Measurements from ENCODE around the gene DAB2IP.

DNA sequence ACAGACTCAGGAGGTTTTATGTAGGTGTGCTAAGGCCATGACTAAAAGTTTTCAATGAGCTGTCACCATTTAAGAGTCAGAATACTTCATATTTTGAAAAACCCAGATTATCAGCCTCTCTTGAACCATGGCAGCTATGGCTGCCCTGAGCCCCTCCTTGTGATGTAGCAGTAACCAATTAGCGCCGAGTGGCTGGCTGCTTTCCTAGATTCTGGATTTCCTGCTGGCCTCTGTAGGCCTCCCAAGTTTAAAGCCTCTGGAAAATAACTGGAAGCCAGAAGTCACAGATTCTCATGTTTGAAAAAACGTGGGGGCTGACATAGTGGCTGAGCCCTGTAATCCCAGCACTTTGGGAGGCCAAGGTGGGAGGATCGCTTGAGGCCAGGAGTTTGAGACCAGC, 25.5 kb downstream of the DAB2IP start:
- TF ChIP-seq, protein P1, sequence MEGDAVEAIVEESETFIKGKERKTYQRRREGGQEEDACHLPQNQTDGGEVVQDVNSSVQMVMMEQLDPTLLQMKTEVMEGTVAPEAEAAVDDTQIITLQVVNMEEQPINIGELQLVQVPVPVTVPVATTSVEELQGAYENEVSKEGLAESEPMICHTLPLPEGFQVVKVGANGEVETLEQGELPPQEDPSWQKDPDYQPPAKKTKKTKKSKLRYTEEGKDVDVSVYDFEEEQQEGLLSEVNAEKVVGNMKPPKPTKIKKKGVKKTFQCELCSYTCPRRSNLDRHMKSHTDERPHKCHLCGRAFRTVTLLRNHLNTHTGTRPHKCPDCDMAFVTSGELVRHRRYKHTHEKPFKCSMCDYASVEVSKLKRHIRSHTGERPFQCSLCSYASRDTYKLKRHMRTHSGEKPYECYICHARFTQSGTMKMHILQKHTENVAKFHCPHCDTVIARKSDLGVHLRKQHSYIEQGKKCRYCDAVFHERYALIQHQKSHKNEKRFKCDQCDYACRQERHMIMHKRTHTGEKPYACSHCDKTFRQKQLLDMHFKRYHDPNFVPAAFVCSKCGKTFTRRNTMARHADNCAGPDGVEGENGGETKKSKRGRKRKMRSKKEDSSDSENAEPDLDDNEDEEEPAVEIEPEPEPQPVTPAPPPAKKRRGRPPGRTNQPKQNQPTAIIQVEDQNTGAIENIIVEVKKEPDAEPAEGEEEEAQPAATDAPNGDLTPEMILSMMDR (IDR thresholded peaks at IDR 0.05) = no peak
- TF ChIP-seq POLR2A (IDR thresholded peaks at IDR 0.05) = no peak
